ENCODE measurements around the gene TBC1D10A. TPM values are rescaled to one million over a fixed set of nuclear protein-coding genes. Genes with fewer than 3 reads are reported as not detected.

The TBC1D10A gene
- total RNA-seq, 4 donors from 2014 or later = 28.4 to 44.7 (median 35.9) TPM

DNA sequence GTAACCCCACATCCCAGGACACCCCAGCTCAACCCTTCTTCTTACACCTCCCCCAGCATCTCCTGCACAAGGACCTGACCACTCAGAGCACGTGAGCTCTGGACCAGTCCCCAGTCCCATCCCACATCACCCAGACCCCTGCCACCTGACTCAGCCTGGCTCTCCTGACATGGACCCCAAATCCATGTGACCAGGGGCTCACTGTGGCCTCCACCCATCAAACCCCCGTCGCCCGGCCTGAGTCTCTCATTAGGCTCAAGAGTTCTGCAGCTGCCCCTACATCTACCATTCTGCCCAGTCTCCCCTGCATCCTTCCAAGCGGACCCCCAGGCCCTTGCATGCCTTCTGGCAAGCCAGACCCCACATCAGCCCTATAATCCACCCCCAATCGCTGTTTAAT lies 78.3 kb downstream of the TBC1D10A start:
- 81 to 84% methylated on average over 6 of the region's 6 CpGs for WGBS, 2 donors
- TF ChIP-seq, protein P1, sequence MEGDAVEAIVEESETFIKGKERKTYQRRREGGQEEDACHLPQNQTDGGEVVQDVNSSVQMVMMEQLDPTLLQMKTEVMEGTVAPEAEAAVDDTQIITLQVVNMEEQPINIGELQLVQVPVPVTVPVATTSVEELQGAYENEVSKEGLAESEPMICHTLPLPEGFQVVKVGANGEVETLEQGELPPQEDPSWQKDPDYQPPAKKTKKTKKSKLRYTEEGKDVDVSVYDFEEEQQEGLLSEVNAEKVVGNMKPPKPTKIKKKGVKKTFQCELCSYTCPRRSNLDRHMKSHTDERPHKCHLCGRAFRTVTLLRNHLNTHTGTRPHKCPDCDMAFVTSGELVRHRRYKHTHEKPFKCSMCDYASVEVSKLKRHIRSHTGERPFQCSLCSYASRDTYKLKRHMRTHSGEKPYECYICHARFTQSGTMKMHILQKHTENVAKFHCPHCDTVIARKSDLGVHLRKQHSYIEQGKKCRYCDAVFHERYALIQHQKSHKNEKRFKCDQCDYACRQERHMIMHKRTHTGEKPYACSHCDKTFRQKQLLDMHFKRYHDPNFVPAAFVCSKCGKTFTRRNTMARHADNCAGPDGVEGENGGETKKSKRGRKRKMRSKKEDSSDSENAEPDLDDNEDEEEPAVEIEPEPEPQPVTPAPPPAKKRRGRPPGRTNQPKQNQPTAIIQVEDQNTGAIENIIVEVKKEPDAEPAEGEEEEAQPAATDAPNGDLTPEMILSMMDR (IDR thresholded peaks at IDR 0.05) = no peak
- TF ChIP-seq POLR2A (IDR thresholded peaks at IDR 0.05) = no peak
- DNase-seq = no peak
- H3K36me3 ChIP-seq = no peaks in the 10 kb centered on the region
- no peak overlapping the region for H3K4me3 ChIP-seq (replicated peaks in 1 of 3)
- intact Hi-C loops (cut with DNase I) = no loop called here
- H3K4me1 ChIP-seq = peaks cover 15 to 40% of the 10 kb centered on the region in 2 donors
- H3K9me3 ChIP-seq = no peaks in the 10 kb centered on the region
- no peak overlapping the region for H3K27ac ChIP-seq
- no peaks in the 10 kb centered on the region for H3K27me3 ChIP-seq

- Histone ChIP-seq H3K4me3 (replicated peaks in 1 of 3) (no peak overlapping the region), H3K27me3 (no peaks in the 10 kb centered on the region), H3K36me3 (no peaks in the 10 kb centered on the region), H3K9me3 (no peaks in the 10 kb centered on the region), H3K27ac (no peak overlapping the region), H3K4me1 (peaks cover 15 to 35% of the 10 kb centered on the region in 2 donors)
- TF ChIP-seq, protein P1 (IDR thresholded peaks at IDR 0.05) = no peak
- TF ChIP-seq POLR2A (IDR thresholded peaks at IDR 0.05) = no peak
- no peak for DNase-seq
- 75 to 86% methylated on average over 7 to 10 of the region's 12 CpGs for WGBS, 2 donors
- intact Hi-C loops (cut with DNase I) = no loop called here
These were observed 78.8 kb downstream of the TBC1D10A start for GRCh38 chr22:30247974-30248373.

DNA sequence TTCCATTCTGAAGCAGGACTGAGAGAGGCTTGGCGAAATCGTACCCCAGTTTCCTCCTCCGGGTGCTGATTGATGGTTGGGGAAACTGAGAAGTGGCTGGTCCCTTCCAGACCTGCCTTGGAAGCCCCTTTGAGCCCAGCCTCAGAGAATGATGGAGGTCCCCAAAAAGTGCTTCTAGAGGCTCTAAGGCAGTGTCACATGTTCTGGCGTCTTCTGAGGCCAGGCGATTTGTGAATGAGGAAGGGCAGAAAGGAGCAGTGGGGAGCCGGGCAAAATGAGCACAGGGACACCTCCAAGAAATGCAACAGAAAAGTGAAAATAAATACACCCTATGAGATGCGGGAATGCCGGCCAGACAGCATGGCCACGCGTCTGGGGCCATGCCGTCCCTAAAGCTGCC lies 79.2 kb downstream of the TBC1D10A start:
- Histone ChIP-seq H3K4me3 (replicated peaks in 1 of 3) (no peak overlapping the region), H3K27me3 (no peaks in the 10 kb centered on the region), H3K9me3 (no peaks in the 10 kb centered on the region), H3K4me1 (peaks cover 15 to 31% of the 10 kb centered on the region in 2 donors), H3K36me3 (no peaks in the 10 kb centered on the region), H3K27ac (no peak overlapping the region)
- TF ChIP-seq, protein P1 (IDR thresholded peaks at IDR 0.05) = no peak
- TF ChIP-seq POLR2A (IDR thresholded peaks at IDR 0.05) = no peak
- intact Hi-C loops (cut with DNase I) = no loop called here
- DNase-seq = no peak
- 89 to 95% methylated on average over 11 of the region's 11 CpGs for whole genome bisulfite sequencing, 2 donors

DNA sequence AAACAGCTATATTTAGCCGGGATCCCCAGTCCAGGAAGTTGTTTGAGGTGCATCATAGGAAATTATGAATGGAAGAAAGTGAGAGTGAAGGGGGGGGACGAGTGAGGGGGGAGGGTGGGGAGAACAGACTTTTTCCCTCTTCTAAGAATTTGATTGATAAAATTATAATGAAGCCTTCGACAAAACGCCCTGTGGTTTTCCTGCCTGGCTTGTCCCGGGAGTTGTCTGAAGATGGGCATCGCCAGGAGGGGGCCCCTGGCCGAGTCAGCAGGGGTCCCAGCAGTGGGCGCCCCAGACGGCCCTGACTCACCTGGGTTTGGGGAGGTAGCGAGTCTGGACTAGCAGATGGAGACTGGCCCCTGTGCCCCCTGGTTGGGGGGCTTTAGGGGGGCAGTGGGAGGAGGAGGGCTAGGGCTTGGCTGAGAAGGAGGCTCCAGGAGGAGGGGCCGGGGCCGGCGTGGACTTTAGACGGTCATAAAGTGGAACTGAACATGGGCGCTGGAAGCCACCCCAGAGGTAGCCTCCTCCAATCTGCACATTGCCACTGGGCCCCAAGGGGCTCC lies 79.8 kb downstream of the TBC1D10A start:
- Histone ChIP-seq H3K4me3 (replicated peaks in 1 of 3) (peak overlapping the region in 1 of 3 donors; percentile 24), H3K27ac (no peak overlapping the region), H3K9me3 (no peaks in the 10 kb centered on the region), H3K27me3 (no peaks in the 10 kb centered on the region), H3K4me1 (peaks cover 15 to 29% of the 10 kb centered on the region in 2 donors), H3K36me3 (no peaks in the 10 kb centered on the region)
- intact Hi-C loops (cut with DNase I) = no loop called here
- WGBS, 2 donors = 21 to 30% methylated on average over 15 of the region's 15 CpGs
- TF ChIP-seq, protein P1 (IDR thresholded peaks at IDR 0.05) = no peak
- TF ChIP-seq POLR2A (IDR thresholded peaks at IDR 0.05) = no peak
- no peak for DNase-seq

- intact Hi-C loops (cut with DNase I) = no loop called here
- Histone ChIP-seq H3K4me1 (peaks cover 15 to 29% of the 10 kb centered on the region in 2 donors), H3K27ac (no peak within 1 kb of the TSS), H3K36me3 (no peaks in the 10 kb centered on the region), H3K4me3 (replicated peaks in 1 of 3) (peak within 1 kb of the TSS; percentile 20 to 49 (median 24)), H3K9me3 (no peaks in the 10 kb centered on the region), H3K27me3 (no peaks in the 10 kb centered on the region)
- DNase-seq = peak in 1 of 2 donors; percentile 27
- 1 to 3% methylated on average over 36 to 49 of the region's 64 CpGs for WGBS, 2 donors
- TF ChIP-seq, protein P1 (IDR thresholded peaks at IDR 0.05) = peak in 2 of 6 experiments; percentile 11 to 34
- no peak for TF ChIP-seq POLR2A (IDR thresholded peaks at IDR 0.05)
These were observed 80.5 kb downstream of the TBC1D10A start, which contains the start of gene LIF for GRCh38 chr22:30245985-30246813. LIF (minus strand) TSS chr22:30246759; CDS start chr22:30246695, 64 bp downstream.
